Stimulated activated CD8-positive, alpha-beta memory T cell treated with anti-CD3 and anti-CD28 coated beads, Interleukin-15, amount 100 ng/mL, for 1 hour (primary cell): ENCODE results near the gene RFX7.

Experiments used
- DNase-seq: peaks from one replicate; pipeline ENCODE4 v3.0.0-alpha.2; 2020; ENCODE audit warnings: low read depth

Gene RFX7

DNA sequence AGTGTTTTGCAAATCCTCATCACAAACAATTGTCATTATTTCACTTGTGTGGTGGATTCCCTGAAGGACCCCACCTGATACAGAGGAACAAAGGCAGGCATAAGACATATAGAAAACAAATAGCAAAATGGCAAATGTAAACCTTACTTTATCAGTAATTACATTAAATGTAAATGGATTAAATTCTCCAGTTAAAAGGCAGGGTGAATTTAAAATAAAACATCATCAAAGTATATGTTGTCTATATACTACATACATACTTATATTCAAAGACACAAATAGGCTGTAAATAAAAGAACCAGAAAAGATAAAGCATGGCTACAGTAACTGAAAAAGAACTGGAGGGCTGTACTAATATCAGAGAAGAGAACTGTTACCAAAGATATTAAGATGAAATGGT, 117.3 kb downstream of the RFX7 start:
- no peak for DNase-seq

DNA sequence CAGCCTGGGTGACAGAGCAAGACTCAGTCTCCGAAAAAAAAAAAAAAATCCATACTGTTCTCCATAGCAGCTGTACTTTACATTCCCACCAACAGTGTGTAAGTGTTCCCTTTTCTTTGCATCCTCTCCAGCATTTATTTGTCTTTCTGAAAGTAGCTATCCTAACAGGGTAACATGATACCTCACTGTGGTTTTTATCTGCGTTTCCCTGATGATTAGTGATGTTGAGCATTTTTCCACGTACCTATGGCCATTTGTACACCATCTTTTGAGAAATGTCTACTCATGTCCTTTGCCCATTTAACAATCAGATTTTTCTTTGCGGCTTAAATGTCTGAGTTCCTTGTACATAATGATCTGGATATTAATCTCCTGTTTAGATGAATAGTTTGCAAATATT, 119.3 kb downstream of the RFX7 start:
- no peak for DNase-seq

DNA sequence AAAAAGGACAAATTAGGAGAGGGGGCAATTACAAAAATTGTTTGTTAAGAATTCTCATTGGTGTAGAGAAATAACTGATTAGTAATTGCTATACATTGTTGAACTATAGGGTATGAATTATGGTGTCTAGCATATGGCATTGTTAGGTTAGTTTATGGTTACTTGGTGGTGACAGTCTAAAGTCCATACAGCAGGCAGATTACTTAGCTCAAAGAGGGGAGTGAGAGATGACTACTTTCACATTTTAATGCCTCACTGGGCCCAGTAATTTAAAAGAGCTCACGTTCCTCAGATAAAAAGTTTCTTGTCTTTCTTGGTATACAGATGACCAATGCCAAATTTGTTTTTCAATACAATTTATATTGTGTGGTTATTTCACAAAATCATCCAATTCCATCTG, 137.8 kb downstream of the RFX7 start:
- DNase-seq: no peak

DNA sequence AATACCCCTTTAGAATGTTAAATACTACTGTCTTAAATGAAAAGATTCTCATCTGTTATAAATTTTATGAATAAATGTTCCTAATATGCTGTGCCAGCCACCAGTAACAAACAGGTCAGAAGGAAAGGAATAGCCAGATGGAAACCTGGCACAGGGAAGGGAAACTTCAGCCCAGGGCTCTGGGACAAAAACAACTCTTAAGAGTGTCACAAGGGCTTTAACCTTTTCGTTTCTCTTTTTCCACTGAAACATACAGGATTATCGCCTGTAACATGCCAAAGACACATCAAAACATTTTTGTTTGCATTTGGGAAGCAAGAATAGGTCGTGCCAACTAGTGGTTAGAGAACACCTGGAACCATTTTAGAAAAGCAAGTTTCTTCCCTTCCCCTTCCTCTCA, 141.2 kb downstream of the RFX7 start:
- DNase-seq: no peak

DNA sequence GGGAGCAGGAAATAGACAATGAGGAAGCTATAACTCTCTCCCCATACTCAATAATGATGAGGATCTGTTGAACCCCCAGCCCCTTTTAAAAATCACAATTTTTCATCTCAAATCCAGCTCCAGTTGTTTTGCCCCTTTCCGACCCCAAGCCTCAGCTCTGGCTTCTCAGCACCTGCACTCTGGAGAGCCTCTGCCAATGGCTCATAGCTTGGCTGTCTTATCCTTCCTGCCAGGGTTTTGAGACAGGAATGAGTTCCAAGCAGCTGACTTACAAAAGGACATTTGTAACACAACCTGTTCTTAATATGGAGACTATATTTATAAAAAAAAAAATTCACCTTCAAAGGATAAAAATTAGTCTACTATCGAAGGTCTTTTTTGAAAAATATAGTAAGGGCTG, 144.4 kb downstream of the RFX7 start:
- DNase-seq: no peak

DNA sequence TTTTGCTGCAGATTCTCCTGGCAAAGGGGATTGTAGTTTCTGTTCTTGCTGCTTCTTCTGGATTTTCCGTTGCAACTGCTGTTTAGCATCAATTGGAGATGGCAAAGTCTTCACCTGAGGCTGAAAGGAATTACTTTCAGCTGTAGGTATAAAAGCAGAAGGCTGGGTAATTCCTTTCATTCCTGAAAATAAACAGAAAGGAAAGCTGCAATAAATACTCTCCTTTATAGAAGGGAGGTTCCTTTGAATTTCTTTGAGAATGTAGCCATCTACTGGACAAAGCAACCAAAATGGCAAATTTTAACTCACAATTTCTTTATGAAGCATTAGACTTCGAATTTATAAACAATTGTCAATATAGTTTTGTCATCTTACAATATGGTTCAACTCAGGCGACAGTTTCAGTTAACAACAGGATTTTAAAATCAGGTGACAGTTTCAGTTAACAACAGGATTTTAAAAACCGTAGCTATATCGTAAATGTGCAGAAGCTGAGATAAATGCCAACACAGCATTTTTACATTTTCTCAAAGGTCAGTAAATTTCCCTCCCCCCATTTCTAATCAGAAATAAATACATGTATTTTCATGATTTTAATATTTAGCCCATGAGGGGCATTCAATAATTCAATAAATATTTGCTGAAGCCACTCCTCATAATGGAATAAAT, 145.3 kb downstream of the RFX7 start:
- DNase-seq: no peak

DNA sequence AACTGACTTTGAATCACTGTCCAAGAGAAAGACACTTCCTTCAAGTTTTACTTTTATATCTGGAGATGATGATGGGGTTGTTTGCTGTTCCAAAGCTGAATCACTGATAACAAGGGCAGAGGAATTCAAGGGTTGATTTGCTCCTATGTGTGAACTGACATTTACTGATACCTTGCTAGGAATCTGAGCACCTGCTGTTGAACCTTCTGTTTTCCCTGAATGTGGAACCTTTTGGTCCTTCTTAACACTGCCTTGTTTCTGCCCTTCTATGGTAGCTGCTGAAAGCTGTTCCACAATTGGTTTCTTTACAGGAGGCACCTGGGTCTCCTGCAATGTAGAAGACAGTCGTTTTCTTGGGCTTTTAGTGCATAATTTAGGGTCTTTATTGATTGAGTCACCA, 148.3 kb downstream of the RFX7 start:
- no peak for DNase-seq

DNA sequence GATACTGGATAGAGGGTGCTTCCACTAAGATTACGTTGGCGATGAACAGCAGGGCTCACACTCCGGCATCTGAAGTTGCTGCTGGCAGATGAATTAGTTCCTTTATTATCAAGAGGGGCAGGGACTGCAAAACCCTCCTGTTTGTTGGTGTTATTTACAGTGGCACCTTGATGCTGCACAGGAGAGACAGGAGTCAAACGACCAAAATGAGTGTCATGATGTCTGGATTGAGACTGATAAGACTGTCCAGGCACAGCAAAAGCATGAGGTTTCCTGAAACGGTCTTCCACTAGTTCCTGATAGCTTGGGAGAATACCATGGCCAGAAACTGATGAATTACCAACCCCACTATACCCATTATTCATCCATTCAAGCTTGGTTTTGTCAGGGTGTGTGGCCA, 149.5 kb downstream of the RFX7 start:
- no peak for DNase-seq

DNA sequence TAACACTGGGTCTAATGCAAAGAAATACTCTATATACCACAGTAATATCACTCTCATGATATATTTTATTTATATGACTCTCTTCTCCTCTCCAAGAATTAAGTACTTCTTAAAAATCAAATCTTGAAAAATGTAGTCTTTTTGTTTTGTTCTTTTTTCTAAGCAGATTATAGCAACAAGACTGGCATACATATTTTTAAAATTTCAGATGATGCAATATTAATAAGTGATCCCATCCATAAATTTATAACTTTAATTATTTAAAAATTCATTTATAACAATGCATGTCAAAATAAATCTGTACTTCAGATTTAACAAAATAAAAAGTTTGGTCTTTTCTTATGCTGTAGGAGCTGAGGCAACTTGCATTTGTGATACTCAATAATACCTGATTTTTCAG, 155.3 kb downstream of the RFX7 start:
- no peak for DNase-seq

DNA sequence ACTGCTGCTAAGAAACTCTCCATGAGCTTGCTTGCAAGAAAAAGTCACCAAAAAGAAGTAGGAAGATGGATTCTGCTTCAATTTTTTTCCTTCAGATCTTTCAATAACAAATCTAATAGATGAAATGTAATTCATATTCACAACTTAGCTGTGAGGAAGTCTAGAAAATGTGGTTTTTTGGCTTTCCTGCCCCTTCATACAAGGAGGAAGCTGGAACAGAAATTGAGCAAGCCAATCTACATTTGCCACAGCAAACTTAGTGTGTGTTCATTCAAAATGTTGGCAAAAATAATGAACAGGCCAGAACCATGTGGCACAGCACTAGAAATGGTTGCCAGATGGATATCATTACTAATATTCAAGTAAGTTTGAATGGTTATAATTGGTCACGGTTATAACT, 157.1 kb downstream of the RFX7 start:
- DNase-seq: no peak

DNA sequence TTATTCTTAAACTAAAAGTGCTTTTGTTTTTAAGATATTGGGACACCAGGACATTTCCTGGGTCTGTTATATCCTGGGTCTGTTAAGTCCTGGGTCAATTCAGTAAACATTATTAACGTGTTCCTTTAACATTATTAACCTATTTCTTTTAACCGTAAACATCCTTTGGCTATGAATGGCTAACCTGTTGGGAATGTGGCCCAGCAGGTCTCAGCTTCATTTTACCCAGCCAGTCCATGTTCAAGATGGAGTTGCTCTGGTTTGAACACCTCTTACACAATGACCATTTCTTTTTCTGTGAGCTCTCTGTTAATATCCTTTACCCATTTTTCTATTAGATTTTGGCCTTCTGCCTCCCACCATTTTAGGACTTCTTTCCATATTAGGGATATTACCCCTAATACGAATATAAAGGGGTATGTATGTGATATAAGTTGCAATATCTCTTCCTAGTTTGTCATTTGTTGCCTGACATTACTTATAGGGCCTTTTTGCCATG, 161.4 kb downstream of the RFX7 start:
- no peak for DNase-seq

DNA sequence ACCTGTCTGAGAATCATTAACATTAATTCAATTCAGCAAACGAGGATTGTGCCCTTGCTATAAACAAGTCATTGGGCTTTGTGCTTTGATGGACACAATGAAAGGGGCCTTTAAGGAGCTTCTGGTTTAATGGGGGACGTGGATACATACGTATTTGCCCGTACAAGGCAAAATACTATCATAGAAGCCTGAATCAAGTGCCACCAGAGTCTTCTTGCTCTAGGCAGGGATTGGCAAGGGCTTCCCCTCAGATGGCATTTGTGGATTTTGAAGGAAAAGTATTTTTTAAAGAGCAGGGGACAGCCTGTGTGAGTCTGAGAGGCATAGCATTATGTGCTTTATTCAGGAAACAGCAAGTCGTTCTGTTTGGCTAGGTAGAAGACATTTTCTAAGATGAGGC, 166.6 kb downstream of the RFX7 start:
- DNase-seq: no peak

DNA sequence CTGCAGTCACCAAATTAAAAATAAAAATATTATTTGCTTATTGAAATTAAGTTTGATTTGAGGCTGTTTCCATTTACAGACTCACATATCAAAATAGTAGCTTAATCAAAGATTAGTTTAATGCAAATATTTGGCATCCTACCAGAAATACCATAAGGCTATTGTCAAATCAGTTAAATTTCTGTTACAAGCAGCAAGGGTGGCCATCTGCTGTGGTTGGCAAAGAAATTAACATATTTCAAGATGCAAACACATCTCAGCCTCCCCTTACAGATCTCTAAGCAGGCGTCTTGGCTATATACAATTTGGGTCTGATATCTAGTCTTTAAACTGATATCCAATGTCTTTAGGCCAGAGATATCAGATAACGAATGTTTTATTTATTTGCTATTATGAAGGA, 167.0 kb downstream of the RFX7 start:
- DNase-seq: no peak

DNA sequence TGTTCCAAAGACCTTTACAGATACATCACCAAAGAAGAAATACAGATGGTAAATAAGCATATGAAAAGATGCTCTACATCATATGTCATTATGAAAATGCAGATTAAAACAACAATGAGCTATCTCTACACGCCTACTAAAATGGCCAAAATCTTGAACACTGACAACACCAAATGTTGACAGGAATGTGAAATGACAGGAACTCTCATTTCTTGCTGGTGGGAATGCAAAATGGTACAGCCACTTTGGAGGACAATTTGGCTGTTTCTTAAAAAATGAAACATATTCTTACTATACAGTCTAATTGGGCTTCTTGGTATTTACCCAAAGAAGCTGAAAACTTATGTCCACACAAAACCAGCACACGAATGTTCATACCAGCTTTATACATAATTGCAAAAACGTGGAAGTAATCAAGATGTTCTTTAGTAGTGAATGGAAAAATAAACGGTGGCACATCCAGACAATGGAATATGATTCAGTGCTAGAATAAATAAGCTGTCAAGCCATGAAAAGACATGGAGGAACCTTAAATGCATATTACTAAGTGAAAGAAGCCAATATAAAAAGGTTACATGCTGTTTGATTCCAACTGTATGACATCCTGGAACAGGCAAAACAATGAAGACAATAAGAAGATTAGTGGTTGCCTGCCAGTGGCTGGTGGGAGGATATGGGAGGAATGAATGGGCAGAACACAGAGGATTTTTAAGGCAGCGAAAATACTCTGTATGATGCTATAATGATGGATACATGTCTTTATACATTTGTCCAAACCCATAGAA, 169.0 kb downstream of the RFX7 start:
- DNase-seq: no peak

DNA sequence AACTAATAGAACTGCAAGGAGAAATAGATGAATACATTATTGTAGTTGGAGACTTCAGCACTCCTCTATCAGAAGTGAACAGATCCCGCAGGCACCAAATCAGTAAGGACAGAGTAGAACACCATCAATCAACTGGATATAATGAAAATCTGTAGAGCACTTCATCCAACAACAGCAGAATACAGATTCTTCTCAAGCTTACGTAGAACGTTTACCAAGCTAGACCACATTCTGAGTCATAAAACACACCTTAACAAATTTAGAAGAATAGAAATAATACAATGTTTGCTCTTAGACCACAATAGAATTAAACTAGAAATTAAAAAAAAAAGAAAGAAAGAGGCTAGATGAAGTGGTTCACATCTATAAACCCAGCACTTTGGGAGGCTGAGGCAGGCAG, 179.5 kb downstream of the RFX7 start:
- no peak for DNase-seq

DNA sequence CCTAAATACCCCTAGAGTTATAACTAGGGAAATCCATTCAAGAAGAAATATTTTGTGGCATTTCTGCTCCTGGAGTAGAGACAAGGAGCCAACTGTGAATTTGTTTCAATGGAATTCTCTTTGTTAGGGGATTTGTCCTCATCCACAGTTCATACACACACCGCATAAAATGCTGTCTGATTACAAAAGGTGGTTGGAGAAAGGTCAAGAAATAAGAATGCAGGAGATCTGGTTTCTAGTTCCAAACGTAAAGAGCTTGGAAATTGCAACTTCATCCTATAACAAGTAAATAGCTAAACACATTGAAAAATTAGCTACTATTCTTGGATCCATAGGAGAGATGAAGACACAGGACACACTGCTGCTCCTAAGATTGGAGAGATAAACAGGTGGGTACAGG, 184.0 kb downstream of the RFX7 start:
- DNase-seq: no peak

DNA sequence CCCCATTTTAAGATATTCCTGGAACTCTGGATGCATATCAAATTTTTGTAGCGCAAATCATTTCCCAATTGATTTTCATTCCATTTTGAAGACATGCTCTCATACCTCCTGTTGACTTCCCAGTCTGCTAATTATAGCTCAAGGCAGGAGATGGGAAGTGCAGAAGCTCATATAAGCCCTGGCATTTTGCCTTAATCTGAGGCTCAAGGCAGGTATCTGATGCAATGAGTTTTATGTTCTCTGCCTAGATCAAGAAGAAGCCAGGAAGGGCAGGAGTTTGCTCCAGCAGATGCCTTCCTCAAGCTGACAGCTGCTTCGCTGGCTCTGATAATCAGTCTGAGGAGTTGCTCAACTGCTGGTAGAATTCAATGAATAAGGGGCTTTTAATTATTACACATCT, 184.7 kb downstream of the RFX7 start:
- DNase-seq: no peak

DNA sequence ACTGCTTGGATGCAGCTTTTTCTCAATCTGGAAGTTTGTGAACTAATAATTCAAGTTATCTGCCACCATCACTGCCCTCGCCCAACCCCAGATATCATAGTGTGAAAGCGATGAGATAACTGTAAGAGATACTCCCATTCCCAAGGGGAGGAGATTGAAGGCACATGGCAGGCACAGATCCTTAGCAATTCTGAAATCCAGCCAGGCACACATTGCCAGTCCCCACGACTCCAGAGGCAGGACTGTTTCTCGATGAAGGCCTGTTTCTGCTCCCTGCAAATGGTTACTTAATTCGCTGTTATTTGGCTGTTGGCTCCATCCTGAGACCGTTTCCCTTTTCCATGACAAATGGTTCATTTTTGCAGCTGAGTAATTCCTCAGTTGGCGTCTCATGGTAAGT, 187.1 kb downstream of the RFX7 start:
- no peak for DNase-seq

DNA sequence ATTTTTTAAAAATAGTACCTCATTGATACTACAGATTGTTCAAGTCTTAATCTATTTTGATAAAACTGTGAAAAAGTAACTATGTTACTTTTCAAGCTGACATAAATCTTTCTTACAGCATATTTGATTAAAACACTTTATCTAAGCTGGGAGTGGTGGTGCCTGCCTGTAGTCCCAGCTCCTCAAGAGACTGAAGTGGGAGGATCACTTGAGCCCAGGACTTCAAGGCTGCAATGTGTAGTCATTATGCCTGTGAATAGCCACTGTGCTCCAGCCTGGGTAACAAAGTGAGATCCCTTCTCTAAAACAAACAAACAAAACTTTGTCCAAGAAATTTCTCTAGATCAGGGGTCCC, 190.7 kb downstream of the RFX7 start:
- DNase-seq: no peak

DNA sequence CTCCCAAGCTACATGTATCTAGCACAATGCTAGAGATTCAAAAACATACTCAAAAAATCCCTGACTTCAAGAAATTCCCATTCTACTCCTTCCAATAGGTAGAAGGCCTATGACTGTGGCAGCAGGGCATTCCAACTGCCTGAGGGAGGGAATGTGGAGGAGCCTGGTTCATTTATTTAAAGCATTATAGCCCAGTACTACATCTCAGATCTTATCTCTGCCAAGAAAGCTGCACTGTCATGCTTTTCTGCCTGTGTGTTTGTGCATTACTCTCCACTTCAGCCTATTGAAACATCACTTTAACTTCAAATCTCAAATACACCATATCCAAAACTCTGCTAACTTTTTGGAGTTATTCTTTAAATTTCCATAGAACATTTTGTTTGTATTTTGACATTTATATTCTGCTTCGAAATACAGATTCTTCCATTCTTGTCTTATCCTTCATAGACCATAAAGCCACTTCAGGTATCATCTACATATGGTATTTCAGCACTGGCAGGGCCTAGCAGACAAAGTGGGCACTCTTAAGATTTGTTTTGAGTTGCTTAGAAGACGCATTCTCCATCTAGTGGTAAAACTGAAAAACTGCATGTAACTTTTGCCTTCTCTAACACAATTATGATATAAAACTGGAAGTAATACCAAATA, 191.2 kb downstream of the RFX7 start:
- DNase-seq: no peak

DNA sequence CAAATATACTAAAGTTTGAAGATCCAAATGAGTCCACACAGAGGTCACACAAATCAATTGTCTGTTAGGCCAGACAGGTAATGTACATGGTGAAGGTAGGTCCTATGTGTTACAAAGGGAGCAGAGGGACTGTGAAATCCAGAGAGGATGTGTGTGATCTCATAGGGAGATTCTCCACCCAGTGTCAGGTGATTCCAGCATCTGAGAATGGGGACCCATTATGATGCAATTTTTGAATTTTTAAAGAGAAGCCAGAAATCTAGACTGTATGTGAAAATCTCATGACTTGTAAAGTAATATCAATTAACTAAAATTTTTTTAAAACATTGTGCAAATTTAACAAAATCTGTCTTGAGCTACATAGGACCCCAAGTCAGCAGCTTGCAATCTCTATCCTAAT, 192.0 kb downstream of the RFX7 start:
- DNase-seq: no peak

DNA sequence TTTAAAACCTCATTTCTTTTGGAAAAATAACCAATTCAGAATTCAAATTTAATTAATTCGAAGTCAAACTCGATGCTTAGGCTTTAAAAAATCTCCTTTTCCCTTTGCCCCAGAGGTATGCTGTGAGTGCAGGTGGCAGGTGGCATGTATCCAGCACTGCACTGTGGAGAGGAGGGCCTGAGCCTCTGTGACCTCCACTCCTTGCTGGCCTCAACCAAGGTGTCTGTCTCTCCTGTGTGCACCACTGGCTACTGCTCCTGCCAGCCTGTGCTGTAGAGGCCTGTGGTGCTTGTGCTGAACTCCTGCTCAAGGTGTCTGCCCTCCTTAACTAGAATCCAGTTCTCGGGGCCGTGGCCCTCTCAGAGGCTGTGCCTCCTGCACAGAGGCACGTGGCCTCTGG, 194.1 kb downstream of the RFX7 start:
- no peak for DNase-seq

DNA sequence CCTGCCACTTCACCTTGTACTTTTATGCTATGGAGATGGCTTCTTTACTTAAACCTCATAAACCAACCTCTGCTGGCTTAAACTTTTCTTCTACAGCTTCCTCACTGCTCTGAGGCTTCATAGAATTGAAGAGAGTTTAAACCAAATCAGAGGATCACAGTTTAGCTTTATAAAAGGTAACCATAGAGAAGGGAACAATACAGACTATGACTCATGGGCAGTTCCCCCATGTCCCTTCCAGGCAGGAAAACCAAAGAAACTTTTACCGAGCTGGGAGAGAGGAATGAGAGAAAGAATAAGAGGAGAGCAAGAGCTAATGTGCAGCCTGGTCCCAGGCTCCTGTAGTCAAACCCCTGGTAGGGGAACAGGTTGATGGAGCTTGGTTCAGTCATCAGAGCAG, 196.3 kb downstream of the RFX7 start:
- no peak for DNase-seq
